Endothelial cell of umbilical vein (primary cell): ENCODE measurements around the gene SNX22. TPM values are rescaled to one million over a fixed set of nuclear protein-coding genes. Genes with fewer than 3 reads are reported as not detected.

Source experiments
- BruUV-seq: library from RNA; stranded (reverse); fragments of 400-500 nt; replicated peaks from 2 replicates; lab custom pipeline; 2021; lab: Mats Ljungman, UMichigan
- CTCF ChIA-PET: fragments of 300-600, 350-600 bp; sonication (Branson Sonifier 250); formaldehyde crosslinking; loops from one replicate; lab custom pipeline; 2021; ENCODE audit warnings: antibody characterized with exemption, inconsistent platforms; lab: Charles Lee
- POLR2A ChIA-PET: fragments of 300-600, 350-600 bp; sonication (Branson Sonifier 250); formaldehyde crosslinking; loops from one replicate; lab custom pipeline; 2021; ENCODE audit warnings: antibody characterized with exemption, inconsistent platforms; lab: Charles Lee
- DNase-seq: peaks from one replicate; pipeline ENCODE4 v3.0.0-alpha.2; 2011; ENCODE audit warnings: low read depth, low spot score
- FAIRE-seq: peaks from 2 replicates; lab custom pipeline; 2011; peaks lifted over from hg19 to GRCh38; lab: Jason Lieb, UNC
- H2AFZ ChIP-seq: 2 replicates; pipeline ENCODE4 v1.6.0; 2012; ENCODE audit warnings: low read depth, low read length, control low read depth, inconsistent platforms
- H3K27ac ChIP-seq: 2 replicates; pipeline ENCODE4 v1.5.1; 2011; ENCODE audit warnings: low read depth, mild to moderate bottlenecking, control low read depth, low read length, moderate library complexity; ENCODE audit not compliant: insufficient read depth
- H3K27me3 ChIP-seq, 2 experiments: 2 replicates each; pipeline versions ENCODE4 v1.6.0 to v1.6.1; 2011; ENCODE audit warnings: low read length in 2 of 2, mixed read lengths in 1 of 2; ENCODE audit not compliant: control insufficient read depth in 2 of 2, insufficient read depth in 2 of 2
- H3K36me3 ChIP-seq, 2 experiments: 2 replicates in 1 of 2; 3 replicates in 1 of 2; pipeline ENCODE4 v1.5.1; 2011; ENCODE audit warnings: low read length in 2 of 2, mild to moderate bottlenecking in 1 of 2, moderate library complexity in 1 of 2; ENCODE audit not compliant: control insufficient read depth in 2 of 2, insufficient read depth in 2 of 2; ENCODE audit errors: extremely low read depth in 1 of 2
- H3K4me1 ChIP-seq: 3 replicates; pipeline ENCODE4 v1.5.1; 2011; ENCODE audit warnings: mild to moderate bottlenecking, low read length; ENCODE audit not compliant: control insufficient read depth, insufficient read depth; ENCODE audit errors: extremely low read depth
- H3K4me2 ChIP-seq: 2 replicates; pipeline ENCODE4 v1.6.1; 2011; ENCODE audit warnings: low read length, control low read depth, mixed read lengths; ENCODE audit not compliant: insufficient read depth
- H3K4me3 ChIP-seq, 3 experiments: fragments of 200-600 bp in 1 of 3; sonication (generic), shearing (Covaris generic) in 1 of 3; replicated peaks in 1 of 3; 2 replicates each; pipeline ENCODE4 v1.5.1; 2011 to 2016; ENCODE audit warnings: control low read depth in 3 of 3, low read length in 3 of 3, mild to moderate bottlenecking in 2 of 3, inconsistent platforms in 1 of 3, low read depth in 1 of 3, moderate library complexity in 1 of 3; ENCODE audit not compliant: insufficient read depth in 1 of 3
- H3K79me2 ChIP-seq: 2 replicates; pipeline ENCODE4 v1.6.0; 2012; ENCODE audit warnings: low read length, inconsistent platforms; ENCODE audit not compliant: control insufficient read depth, insufficient read depth
- H3K9ac ChIP-seq: replicated peaks from 2 replicates; pipeline ENCODE3; 2011; ENCODE audit warnings: low read length, control low read depth; ENCODE audit not compliant: insufficient read depth; ENCODE audit errors: extremely low read depth
- H3K9me1 ChIP-seq: replicated peaks from 3 replicates; pipeline ENCODE4 v1.6.0; 2011; ENCODE audit warnings: mild to moderate bottlenecking, low read length; ENCODE audit not compliant: control insufficient read depth, insufficient read depth; ENCODE audit errors: extremely low read depth
- H3K9me3 ChIP-seq: replicated peaks from 2 replicates; pipeline ENCODE4 v1.5.1; 2012; ENCODE audit warnings: low read length, inconsistent platforms; ENCODE audit not compliant: control insufficient read depth, insufficient read depth
- H4K20me1 ChIP-seq: replicated peaks from 2 replicates; pipeline ENCODE3; 2011; ENCODE audit warnings: mild to moderate bottlenecking, low read length; ENCODE audit not compliant: control insufficient read depth, insufficient read depth; ENCODE audit errors: extremely low read depth
- EZH2 ChIP-seq: IDR thresholded peaks from 2 replicates; pipeline ENCODE4 v1.6.1; 2012; ENCODE audit warnings: borderline replicate concordance, low read depth, mild to moderate bottlenecking, moderate library complexity, low read length, inconsistent platforms; ENCODE audit not compliant: severe bottlenecking
- FOS ChIP-seq: IDR thresholded peaks from 2 replicates; pipeline ENCODE4 v1.6.1; 2011; ENCODE audit warnings: mild to moderate bottlenecking, low read length, moderate library complexity, borderline replicate concordance; ENCODE audit not compliant: insufficient read depth
- JUN ChIP-seq: IDR thresholded peaks from 2 replicates; pipeline ENCODE4 v1.6.1; 2011; ENCODE audit warnings: borderline replicate concordance, low read depth; ENCODE audit not compliant: insufficient read length, insufficient read depth
- MAX ChIP-seq: IDR thresholded peaks from 2 replicates; pipeline ENCODE4 v1.6.1; 2011; ENCODE audit not compliant: insufficient read depth, insufficient read length
- MYC ChIP-seq: IDR thresholded peaks from one replicate; pipeline ENCODE4 v1.6.1; 2011; ENCODE audit warnings: mild to moderate bottlenecking, low read depth, low read length
- POLR2AphosphoS5 ChIP-seq: IDR thresholded peaks from 2 replicates; pipeline ENCODE4 v1.6.1; 2012; ENCODE audit warnings: low read depth, mild to moderate bottlenecking, control low read depth, low read length, moderate library complexity; ENCODE audit not compliant: insufficient read depth
- dilution Hi-C: fragments of 300-500 bp; cut with MboI; formaldehyde crosslinking; loops from one replicate; pipeline ENCODE4 v1.15.0; 2019; ENCODE audit warnings: low sequenced_read_pairs; ENCODE audit not compliant: extremely low pct_ligation_motif_present
- intact Hi-C: fragments of 100-400 bp; cut with micrococcal nuclease; formaldehyde crosslinking; loops from one replicate; pipeline ENCODE4 v1.10.0; 2022
- polyA plus RNA-seq, 4 experiments: library from polyadenylated mRNA; depleted of rRNA in 3 of 4; stranded (reverse) in 3 of 4; unstranded in 1 of 4; fragments of >200 nt; gene quantifications; 2 replicates each; pipeline versions ENCODE4 v1.2.1 to v1.2.3, GENCODE V29; 2011 to 2012; ENCODE audit warnings: missing spikeins in 1 of 4
- total RNA-seq: library from RNA; stranded (reverse); gene quantifications from 2 replicates; pipeline ENCODE4 v1.2.3, GENCODE V29; 2021

Gene SNX22
- total and polyA plus RNA-seq, 2 donors (not counting 3 experiments of a cell fraction or from before 2014, with no cell fraction given): 0.14 to 0.73 TPM

GRCh38 chr15:64191971-64192830 lies 40.7 kb downstream of the SNX22 start:
- BruUV-seq: no TSS peak
- CTCF ChIA-PET: interaction anchor here (0.8 to 1.3 kb wide), 2 partner anchors 8 to 10 kb away, joined by 3 read pairs; no protein-coding TSS in a partner anchor

GRCh38 chr15:64193971-64194370 lies 42.4 kb downstream of the SNX22 start:
- no peak for TF ChIP-seq EZH2
- no peak for TF ChIP-seq JUN
- TF ChIP-seq POLR2AphosphoS5: no peak
- TF ChIP-seq FOS: no peak
- no peak for TF ChIP-seq MAX
- H3K79me2 ChIP-seq: no peaks in the 10 kb centered on the region
- intact Hi-C loops: no loop called here
- FAIRE-seq (no peak), DNase-seq (no peak)
- no TSS peak for BruUV-seq
- H3K9me1 ChIP-seq: no peaks in the 10 kb centered on the region
- no peak overlapping the region for H3K27ac ChIP-seq
- no peak overlapping the region for H3K9ac ChIP-seq
- dilution Hi-C loops: no loop called here
- no peaks in the 10 kb centered on the region for H3K4me1 ChIP-seq
- no peak overlapping the region for H3K4me3 ChIP-seq
- no peaks in the 10 kb centered on the region for H3K27me3 ChIP-seq
- H3K36me3 ChIP-seq: no peaks in the 10 kb centered on the region
- H3K4me2 ChIP-seq: no peak overlapping the region
- ChIA-PET POLR2A (interaction anchor here (0.6 kb wide), 1 partner anchor 162 kb away, joined by 3 read pairs; no protein-coding TSS in a partner anchor), CTCF (interaction anchor here (0.8 to 1.6 kb wide), 4 partner anchors 98 to 185 kb away, joined by 3 to 6 read pairs (median 4); no protein-coding TSS in a partner anchor)
- H2AFZ ChIP-seq: no peak overlapping the region
- H3K9me3 ChIP-seq: no peaks in the 10 kb centered on the region
- H4K20me1 ChIP-seq: no peaks in the 10 kb centered on the region

More at GRCh38 chr15:64191971-64192830, 40.7 kb downstream of the SNX22 start:
- H3K36me3 ChIP-seq: no peaks in the 10 kb centered on the region
- H3K4me2 ChIP-seq: no peak overlapping the region
- intact Hi-C loops: no loop called here
- H3K4me1 ChIP-seq: no peaks in the 10 kb centered on the region
- no peaks in the 10 kb centered on the region for H3K27me3 ChIP-seq
- DNase-seq: no peak
- POLR2A ChIA-PET: no interaction called here
- TF ChIP-seq JUN: no peak
- TF ChIP-seq MYC: no peak
- no peak overlapping the region for H3K4me3 ChIP-seq
- no peaks in the 10 kb centered on the region for H3K9me3 ChIP-seq
- dilution Hi-C loops: no loop called here
- no peaks in the 10 kb centered on the region for H3K79me2 ChIP-seq
- H3K27ac ChIP-seq: no peak overlapping the region
- H3K9me1 ChIP-seq: no peaks in the 10 kb centered on the region
- no peak for FAIRE-seq
- no peak overlapping the region for H2AFZ ChIP-seq
- H3K9ac ChIP-seq: no peak overlapping the region
- no peaks in the 10 kb centered on the region for H4K20me1 ChIP-seq
